Tibial nerve (tissue), 4 donors: Measurements from ENCODE around the gene TAOK3.

Source experiments
- EP300 ChIP-seq, 2 donors: sonication (generic); formaldehyde crosslinking; IDR thresholded peaks; one replicate each; pipeline ENCODE4 v1.6.1; 2017; ENCODE audit warnings: antibody characterized with exemption in 2 of 2, mild to moderate bottlenecking in 1 of 2
- POLR2A ChIP-seq, 2 donors: fragments of 450-650 bp; IDR thresholded peaks; one replicate each; pipeline ENCODE4 v1.6.1; 2017; ENCODE audit warnings: antibody characterized with exemption in 2 of 2, mild to moderate bottlenecking in 2 of 2, moderate library complexity in 2 of 2
- TF ChIP-seq, protein P1 (sequence below), 5 experiments: fragments of 200-600 bp in 3 of 5; fragments of 450-650 bp in 2 of 5; sonication (generic) in 3 of 5; IDR thresholded peaks; one replicate each; pipeline ENCODE4 v1.5.1; 2016 to 2019; ENCODE audit warnings: antibody characterized with exemption in 5 of 5, mild to moderate bottlenecking in 3 of 5, moderate library complexity in 2 of 5

- no peak for TF ChIP-seq POLR2A (IDR thresholded peaks at IDR 0.05)
- TF ChIP-seq, protein P1, sequence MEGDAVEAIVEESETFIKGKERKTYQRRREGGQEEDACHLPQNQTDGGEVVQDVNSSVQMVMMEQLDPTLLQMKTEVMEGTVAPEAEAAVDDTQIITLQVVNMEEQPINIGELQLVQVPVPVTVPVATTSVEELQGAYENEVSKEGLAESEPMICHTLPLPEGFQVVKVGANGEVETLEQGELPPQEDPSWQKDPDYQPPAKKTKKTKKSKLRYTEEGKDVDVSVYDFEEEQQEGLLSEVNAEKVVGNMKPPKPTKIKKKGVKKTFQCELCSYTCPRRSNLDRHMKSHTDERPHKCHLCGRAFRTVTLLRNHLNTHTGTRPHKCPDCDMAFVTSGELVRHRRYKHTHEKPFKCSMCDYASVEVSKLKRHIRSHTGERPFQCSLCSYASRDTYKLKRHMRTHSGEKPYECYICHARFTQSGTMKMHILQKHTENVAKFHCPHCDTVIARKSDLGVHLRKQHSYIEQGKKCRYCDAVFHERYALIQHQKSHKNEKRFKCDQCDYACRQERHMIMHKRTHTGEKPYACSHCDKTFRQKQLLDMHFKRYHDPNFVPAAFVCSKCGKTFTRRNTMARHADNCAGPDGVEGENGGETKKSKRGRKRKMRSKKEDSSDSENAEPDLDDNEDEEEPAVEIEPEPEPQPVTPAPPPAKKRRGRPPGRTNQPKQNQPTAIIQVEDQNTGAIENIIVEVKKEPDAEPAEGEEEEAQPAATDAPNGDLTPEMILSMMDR (IDR thresholded peaks at IDR 0.05): no peak
- TF ChIP-seq EP300 (IDR thresholded peaks at IDR 0.05): no peak
Observed at GRCh38 chr12:118126119-118126757, 246.5 kb downstream of the TAOK3 start.
